AG04450 (cell line): ENCODE results near the gene CUL3. TPM values are rescaled to one million over a fixed set of nuclear protein-coding genes. Genes with fewer than 3 reads are reported as not detected.
A peak's percentile ranks its signal among the peaks of the same experiment; 100 is the strongest.
"Not testable (repeated sequence)": the region's sequence is repeated elsewhere in the genome, so short reads cannot be mapped to it uniquely, and the experiment has no call there.

Experiments
- CTCF ChIA-PET: fragments of 300-600, 350-600 bp; formaldehyde crosslinking; extraction: SDS; loops from one replicate; lab custom pipeline; 2022; ENCODE audit warnings: antibody characterized with exemption, inconsistent platforms; lab: Charles Lee
- POLR2A ChIA-PET: fragments of 350-600 bp; formaldehyde crosslinking; extraction: SDS; loops from one replicate; lab custom pipeline; 2021; ENCODE audit warnings: antibody characterized with exemption, inconsistent platforms; lab: Yijun Ruan, JAX
- DNase-seq: peaks from one replicate; pipeline ENCODE4 v3.0.0-alpha.2; 2011; ENCODE audit warnings: low read depth, low spot score
- H3K27ac ChIP-seq: one replicate; pipeline ENCODE4 v1.5.1; 2012; ENCODE audit warnings: low read depth, low read length, control low read depth
- H3K27me3 ChIP-seq: one replicate; pipeline ENCODE4 v1.6.0; 2012; ENCODE audit warnings: low read length; ENCODE audit not compliant: control insufficient read depth, insufficient read depth
- H3K4me3 ChIP-seq: 2 replicates; pipeline ENCODE4 v1.5.1; 2011; ENCODE audit warnings: mild to moderate bottlenecking, low read depth, low read length, control low read depth
- H3K9me3 ChIP-seq: 2 replicates; pipeline ENCODE4 v1.5.1; 2012; ENCODE audit warnings: low read length; ENCODE audit not compliant: control insufficient read depth, insufficient read depth
- CTCF ChIP-seq: IDR thresholded peaks from 2 replicates; pipeline ENCODE4 v1.5.1; 2011; ENCODE audit warnings: low read depth, low read length, control low read depth, inconsistent platforms
- polyA plus RNA-seq: library from polyadenylated mRNA; depleted of rRNA; stranded (reverse); fragments of >200 nt; gene quantifications from 2 replicates; pipeline ENCODE4 v1.2.3, GENCODE V29; 2011

The CUL3 gene
- polyA plus RNA-seq, 1 experiment, result 57.3 TPM

- peak; percentile 80 for DNase-seq
- no peak overlapping the region for H3K27ac ChIP-seq
- no peaks in the 10 kb centered on the region for H3K9me3 ChIP-seq
- H3K4me3 ChIP-seq, result no peak overlapping the region
- ChIA-PET CTCF (interaction anchor here (0.6 to 0.9 kb wide), 3 partner anchors 8 to 131 kb away, joined by 3 to 4 read pairs (median 3); no protein-coding TSS in a partner anchor), POLR2A (interaction anchor here (0.9 to 1.2 kb wide), 3 partner anchors 10 to 66 kb away, joined by 3 to 5 read pairs (median 4); no protein-coding TSS in a partner anchor)
- no peak for TF ChIP-seq CTCF
- H3K27me3 ChIP-seq, result no peaks in the 10 kb centered on the region
Observed at GRCh38 chr2:224520064-224520463, 65.1 kb downstream of the CUL3 start.

- no peaks in the 10 kb centered on the region for H3K27me3 ChIP-seq
- ChIA-PET CTCF (interaction anchor here (0.8 kb wide), 1 partner anchor 132 kb away, joined by 3 read pairs; no protein-coding TSS in a partner anchor), POLR2A (no interaction called here)
- no peak for TF ChIP-seq CTCF
- H3K27ac ChIP-seq, result peak overlapping the region; percentile 25
- H3K4me3 ChIP-seq, result no peak overlapping the region
- peak; percentile 39 for DNase-seq
- H3K9me3 ChIP-seq, result no peaks in the 10 kb centered on the region
Observed at GRCh38 chr2:224518806-224519580, 66.2 kb downstream of the CUL3 start.

GRCh38 chr2:224517963-224518362 lies 67.2 kb downstream of the CUL3 start:
- H3K9me3 ChIP-seq, result no peaks in the 10 kb centered on the region
- no peak for DNase-seq
- POLR2A ChIA-PET, result no interaction called here
- no peak overlapping the region for H3K27ac ChIP-seq
- TF ChIP-seq CTCF, result no peak
- H3K27me3 ChIP-seq, result no peaks in the 10 kb centered on the region
- no peak overlapping the region for H3K4me3 ChIP-seq
- CTCF ChIA-PET, result no interaction called here

- H3K4me3 ChIP-seq, H3K27me3 ChIP-seq, DNase-seq, H3K9me3 ChIP-seq, CTCF ChIA-PET, H3K27ac ChIP-seq, POLR2A ChIA-PET: not testable (repeated sequence)
Observed at GRCh38 chr2:224516393-224516792, 68.8 kb downstream of the CUL3 start.

GRCh38 chr2:224513991-224514390 lies 71.2 kb downstream of the CUL3 start:
- ChIA-PET CTCF (no interaction called here), POLR2A (interaction anchor here (0.6 kb wide), 1 partner anchor 73 kb away, joined by 3 read pairs; no protein-coding TSS in a partner anchor)
- Histone ChIP-seq H3K27ac (no peak overlapping the region), H3K4me3 (no peak overlapping the region), H3K9me3 (no peaks in the 10 kb centered on the region), H3K27me3 (no peaks in the 10 kb centered on the region)
- no peak for DNase-seq
- TF ChIP-seq CTCF, result no peak
